ENCODE data around the gene PES1. TPM values are rescaled to one million over a fixed set of nuclear protein-coding genes. Genes with fewer than 3 reads are reported as not detected.

Gene PES1
- total and polyA plus RNA-seq, 12 donors: 16.3 to 51.7 (median 25.6) TPM

DNA sequence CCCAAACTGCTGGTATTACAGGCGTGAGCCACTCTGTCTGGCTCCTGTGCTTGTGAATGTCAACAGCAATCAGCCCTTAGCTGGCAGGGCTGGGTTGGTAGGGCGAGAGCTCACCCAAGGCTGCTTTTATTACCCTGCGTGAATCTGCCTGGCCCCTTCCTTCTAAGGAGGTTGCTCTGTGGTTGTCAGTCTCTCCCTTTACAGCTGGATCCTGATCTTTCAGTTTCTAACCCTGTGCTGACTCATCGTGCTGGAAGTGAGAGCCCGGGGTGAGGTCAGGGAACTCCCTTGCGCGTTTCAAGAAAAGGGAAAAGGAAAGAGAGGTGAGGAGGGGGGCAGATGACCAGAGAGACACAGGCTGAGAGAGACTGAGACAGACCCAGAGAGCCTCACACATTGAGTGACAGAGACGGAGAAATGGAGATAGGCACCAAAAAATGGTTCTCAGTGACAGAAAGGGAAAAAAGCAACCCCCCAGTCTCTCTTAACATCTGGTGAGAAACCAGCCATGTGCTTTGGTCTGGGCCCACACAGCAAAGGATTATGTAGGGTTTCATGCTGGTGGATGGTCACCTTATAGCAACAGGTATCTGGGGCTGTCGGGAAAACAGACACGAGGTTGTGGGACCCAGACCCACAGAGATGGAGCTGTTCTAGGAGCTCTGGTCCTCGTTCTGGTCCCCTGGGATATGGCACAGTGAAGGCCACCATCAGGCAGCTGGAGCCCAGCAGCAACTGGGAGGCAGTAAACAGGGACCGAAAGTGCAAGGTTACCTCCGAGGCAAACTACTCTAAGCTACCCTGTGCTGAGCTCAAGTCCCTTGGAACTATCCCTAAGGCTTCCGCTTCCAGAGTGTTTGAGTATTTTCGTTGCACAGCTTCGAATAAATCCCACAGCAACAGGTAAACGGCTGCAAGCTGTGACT, 17.8 kb upstream of the PES1 start:
- peak overlapping the region in 9 of 10 donors; percentile 37 to 84 (median 72) for H3K27ac ChIP-seq
- intact Hi-C loops (cut with DNase I): no loop called here
- peak in 1 of 2 donors; percentile 59 for DNase-seq
- peak overlapping the region in 6 of 10 donors; percentile 7 to 56 (median 18) for H3K4me3 ChIP-seq
- peaks cover 0 to 44% (median 0%) of the 10 kb centered on the region in 9 donors for H3K36me3 ChIP-seq
- H3K9me3 ChIP-seq: no peaks in the 10 kb centered on the region
- peak in 7 of 8 donors; percentile 8 to 74 (median 51) for ATAC-seq
- no peaks in the 10 kb centered on the region for H3K27me3 ChIP-seq
- TF ChIP-seq, protein P1, sequence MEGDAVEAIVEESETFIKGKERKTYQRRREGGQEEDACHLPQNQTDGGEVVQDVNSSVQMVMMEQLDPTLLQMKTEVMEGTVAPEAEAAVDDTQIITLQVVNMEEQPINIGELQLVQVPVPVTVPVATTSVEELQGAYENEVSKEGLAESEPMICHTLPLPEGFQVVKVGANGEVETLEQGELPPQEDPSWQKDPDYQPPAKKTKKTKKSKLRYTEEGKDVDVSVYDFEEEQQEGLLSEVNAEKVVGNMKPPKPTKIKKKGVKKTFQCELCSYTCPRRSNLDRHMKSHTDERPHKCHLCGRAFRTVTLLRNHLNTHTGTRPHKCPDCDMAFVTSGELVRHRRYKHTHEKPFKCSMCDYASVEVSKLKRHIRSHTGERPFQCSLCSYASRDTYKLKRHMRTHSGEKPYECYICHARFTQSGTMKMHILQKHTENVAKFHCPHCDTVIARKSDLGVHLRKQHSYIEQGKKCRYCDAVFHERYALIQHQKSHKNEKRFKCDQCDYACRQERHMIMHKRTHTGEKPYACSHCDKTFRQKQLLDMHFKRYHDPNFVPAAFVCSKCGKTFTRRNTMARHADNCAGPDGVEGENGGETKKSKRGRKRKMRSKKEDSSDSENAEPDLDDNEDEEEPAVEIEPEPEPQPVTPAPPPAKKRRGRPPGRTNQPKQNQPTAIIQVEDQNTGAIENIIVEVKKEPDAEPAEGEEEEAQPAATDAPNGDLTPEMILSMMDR (IDR thresholded peaks at IDR 0.05): no peak
- peaks cover 6 to 58% (median 42%) of the 10 kb centered on the region in 9 donors for H3K4me1 ChIP-seq
- WGBS, 2 donors: 62 to 70% methylated on average over 17 of the region's 17 CpGs

DNA sequence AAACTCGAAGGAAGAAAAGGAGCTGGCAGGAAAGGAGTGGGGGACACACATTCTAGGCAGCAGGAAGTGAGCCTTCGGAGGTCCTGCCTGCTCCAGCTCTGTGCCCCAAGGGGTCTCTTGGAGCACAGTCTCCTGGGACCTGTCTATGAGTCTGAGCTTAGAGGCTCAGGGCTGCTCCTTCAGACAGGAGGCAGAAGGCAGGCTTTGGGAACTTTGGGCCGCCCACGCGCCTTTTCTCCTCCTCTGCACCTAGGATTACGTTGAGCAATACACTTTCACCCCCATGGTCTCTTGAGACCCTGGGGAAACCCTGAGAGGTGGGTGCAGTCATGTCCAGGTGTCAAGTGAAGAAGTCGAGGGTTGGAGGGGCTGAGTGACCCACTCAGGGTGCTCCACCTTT, 16.2 kb upstream of the PES1 start:
- no peak for ATAC-seq
- 71 to 76% methylated on average over 7 of the region's 7 CpGs for WGBS, 2 donors
- TF ChIP-seq, protein P1 (IDR thresholded peaks at IDR 0.05): no peak
- Histone ChIP-seq H3K27ac (peak overlapping the region; percentile 43 to 92 (median 82)), H3K9me3 (no peaks in the 10 kb centered on the region), H3K4me3 (peak overlapping the region in 9 of 10 donors; percentile 52 to 88 (median 68)), H3K4me1 (peaks cover 6 to 58% (median 42%) of the 10 kb centered on the region in 9 donors), H3K36me3 (peaks cover 0 to 34% (median 0%) of the 10 kb centered on the region in 9 donors), H3K27me3 (no peaks in the 10 kb centered on the region)
- intact Hi-C loops (cut with DNase I): loop anchor here in 1 of 10 donors (2.0 kb wide), 1 partner anchor 27 kb away; the partner anchor contains the start of gene SLC35E4
- DNase-seq: no peak

DNA sequence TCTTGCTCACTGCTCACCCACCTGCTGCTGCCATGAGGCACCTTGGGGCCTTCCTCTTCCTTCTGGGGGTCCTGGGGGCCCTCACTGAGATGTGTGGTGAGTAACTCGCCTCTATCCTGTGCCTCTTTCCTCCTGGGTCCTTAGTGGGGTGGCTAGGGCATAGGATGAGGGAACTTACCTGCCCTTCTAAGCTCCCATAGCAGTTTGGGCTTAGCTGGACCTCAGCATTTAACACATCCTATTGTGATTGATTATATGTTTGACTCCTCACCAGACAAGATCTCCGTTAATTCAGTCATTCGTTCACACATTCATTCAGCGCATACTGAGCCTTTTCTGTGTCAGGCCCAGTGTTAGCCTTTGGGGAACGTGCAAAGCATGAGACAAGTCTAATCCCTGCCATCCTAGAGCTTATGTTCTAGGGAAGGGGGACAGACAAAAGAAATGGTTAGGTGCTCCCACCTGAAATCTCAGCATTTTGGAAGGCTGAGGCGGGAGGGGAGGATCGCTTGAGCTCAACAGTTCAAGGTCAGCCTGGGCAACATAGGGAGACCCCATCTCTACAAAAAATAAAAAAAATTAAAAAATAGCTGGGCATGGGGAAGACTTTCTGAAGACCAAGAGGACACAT, 15.7 kb upstream of the PES1 start:
- 76% methylated on average over 7 of the region's 7 CpGs for WGBS, 2 donors
- DNase-seq (no peak), ATAC-seq (peak in 2 of 8 donors; percentile 3 to 5)
- no peaks in the 10 kb centered on the region for H3K9me3 ChIP-seq
- peaks cover 0 to 29% (median 0%) of the 10 kb centered on the region in 9 donors for H3K36me3 ChIP-seq
- no peaks in the 10 kb centered on the region for H3K27me3 ChIP-seq
- TF ChIP-seq, protein P1 (IDR thresholded peaks at IDR 0.05): no peak
- intact Hi-C loops (cut with DNase I): loop anchor here in 1 of 10 donors (2.0 kb wide), 1 partner anchor 27 kb away; the partner anchor contains the start of gene SLC35E4
- H3K4me1 ChIP-seq: peaks cover 6 to 58% (median 42%) of the 10 kb centered on the region in 9 donors
- H3K4me3 ChIP-seq: peak overlapping the region; percentile 29 to 88 (median 66)
- H3K27ac ChIP-seq: peak overlapping the region; percentile 65 to 92 (median 84)
